ENCODE data around the gene MLPH.

The MLPH gene

DNA sequence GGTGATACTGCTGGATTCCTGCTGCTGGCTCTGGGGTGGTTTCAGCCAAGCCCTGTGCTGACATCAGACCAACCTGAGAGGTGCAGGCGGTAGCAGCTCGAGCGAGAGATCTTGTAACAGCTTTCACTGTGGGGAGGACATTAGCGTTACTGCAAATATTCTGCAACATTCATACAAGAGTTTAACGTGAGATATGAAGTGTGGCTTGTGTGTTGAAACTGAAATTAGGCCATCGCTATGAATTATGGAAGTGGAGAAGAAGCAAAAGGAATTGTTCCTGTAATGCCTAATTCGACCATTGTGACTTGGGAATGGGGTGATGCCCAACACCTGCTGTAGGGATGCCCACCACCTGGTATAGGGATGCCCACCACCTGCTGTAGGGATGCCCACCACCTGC, 6.5 kb upstream of the MLPH start:
- TF ChIP-seq FOXM1 (IDR thresholded peaks at IDR 0.05; ENCODE audit: borderline replicate concordance, low read depth) = no peak
- no peak for TF ChIP-seq EP300 (IDR thresholded peaks at IDR 0.05; ENCODE audit: borderline replicate concordance)
- TF ChIP-seq YY1 (IDR thresholded peaks at IDR 0.05; ENCODE audit: low read depth) = no peak
- no peak for TF ChIP-seq ZBTB7A (IDR thresholded peaks at IDR 0.05; ENCODE audit: low read depth)
- no peak for TF ChIP-seq MAX (IDR thresholded peaks at IDR 0.05)
- TF ChIP-seq EGR1 (IDR thresholded peaks at IDR 0.05) = no peak
- no peak for TF ChIP-seq RAD21 (IDR thresholded peaks at IDR 0.05; ENCODE audit: low read depth)
- TF ChIP-seq TCF12 (IDR thresholded peaks at IDR 0.05; ENCODE audit: low read depth) = no peak
- no peak for TF ChIP-seq CREB1 (IDR thresholded peaks at IDR 0.05; ENCODE audit: low read depth)
- TF ChIP-seq, protein P1, sequence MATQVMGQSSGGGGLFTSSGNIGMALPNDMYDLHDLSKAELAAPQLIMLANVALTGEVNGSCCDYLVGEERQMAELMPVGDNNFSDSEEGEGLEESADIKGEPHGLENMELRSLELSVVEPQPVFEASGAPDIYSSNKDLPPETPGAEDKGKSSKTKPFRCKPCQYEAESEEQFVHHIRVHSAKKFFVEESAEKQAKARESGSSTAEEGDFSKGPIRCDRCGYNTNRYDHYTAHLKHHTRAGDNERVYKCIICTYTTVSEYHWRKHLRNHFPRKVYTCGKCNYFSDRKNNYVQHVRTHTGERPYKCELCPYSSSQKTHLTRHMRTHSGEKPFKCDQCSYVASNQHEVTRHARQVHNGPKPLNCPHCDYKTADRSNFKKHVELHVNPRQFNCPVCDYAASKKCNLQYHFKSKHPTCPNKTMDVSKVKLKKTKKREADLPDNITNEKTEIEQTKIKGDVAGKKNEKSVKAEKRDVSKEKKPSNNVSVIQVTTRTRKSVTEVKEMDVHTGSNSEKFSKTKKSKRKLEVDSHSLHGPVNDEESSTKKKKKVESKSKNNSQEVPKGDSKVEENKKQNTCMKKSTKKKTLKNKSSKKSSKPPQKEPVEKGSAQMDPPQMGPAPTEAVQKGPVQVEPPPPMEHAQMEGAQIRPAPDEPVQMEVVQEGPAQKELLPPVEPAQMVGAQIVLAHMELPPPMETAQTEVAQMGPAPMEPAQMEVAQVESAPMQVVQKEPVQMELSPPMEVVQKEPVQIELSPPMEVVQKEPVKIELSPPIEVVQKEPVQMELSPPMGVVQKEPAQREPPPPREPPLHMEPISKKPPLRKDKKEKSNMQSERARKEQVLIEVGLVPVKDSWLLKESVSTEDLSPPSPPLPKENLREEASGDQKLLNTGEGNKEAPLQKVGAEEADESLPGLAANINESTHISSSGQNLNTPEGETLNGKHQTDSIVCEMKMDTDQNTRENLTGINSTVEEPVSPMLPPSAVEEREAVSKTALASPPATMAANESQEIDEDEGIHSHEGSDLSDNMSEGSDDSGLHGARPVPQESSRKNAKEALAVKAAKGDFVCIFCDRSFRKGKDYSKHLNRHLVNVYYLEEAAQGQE (IDR thresholded peaks at IDR 0.05; ENCODE audit: low read depth) = no peak
- no peak for TF ChIP-seq CEBPB (IDR thresholded peaks at IDR 0.05)
- TF ChIP-seq NFIC (IDR thresholded peaks at IDR 0.05) = no peak
- TF ChIP-seq, protein P2, sequence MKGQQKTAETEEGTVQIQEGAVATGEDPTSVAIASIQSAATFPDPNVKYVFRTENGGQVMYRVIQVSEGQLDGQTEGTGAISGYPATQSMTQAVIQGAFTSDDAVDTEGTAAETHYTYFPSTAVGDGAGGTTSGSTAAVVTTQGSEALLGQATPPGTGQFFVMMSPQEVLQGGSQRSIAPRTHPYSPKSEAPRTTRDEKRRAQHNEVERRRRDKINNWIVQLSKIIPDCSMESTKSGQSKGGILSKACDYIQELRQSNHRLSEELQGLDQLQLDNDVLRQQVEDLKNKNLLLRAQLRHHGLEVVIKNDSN (IDR thresholded peaks at IDR 0.05) = no peak
- TF ChIP-seq TAF1 (IDR thresholded peaks at IDR 0.05; ENCODE audit: low read depth) = no peak
- no peak for TF ChIP-seq TEAD4 (IDR thresholded peaks at IDR 0.05)

GRCh38 chr2:237480988-237481525, 6.0 kb upstream of the MLPH start:
- TF ChIP-seq TCF12 (IDR thresholded peaks at IDR 0.05; ENCODE audit: low read depth) (no peak), ZBTB7A (IDR thresholded peaks at IDR 0.05; ENCODE audit: low read depth) (no peak), NFIC (IDR thresholded peaks at IDR 0.05) (no peak), FOXM1 (IDR thresholded peaks at IDR 0.05; ENCODE audit: borderline replicate concordance, low read depth) (no peak), TAF1 (IDR thresholded peaks at IDR 0.05; ENCODE audit: low read depth) (no peak), CEBPB (IDR thresholded peaks at IDR 0.05) (no peak)

DNA sequence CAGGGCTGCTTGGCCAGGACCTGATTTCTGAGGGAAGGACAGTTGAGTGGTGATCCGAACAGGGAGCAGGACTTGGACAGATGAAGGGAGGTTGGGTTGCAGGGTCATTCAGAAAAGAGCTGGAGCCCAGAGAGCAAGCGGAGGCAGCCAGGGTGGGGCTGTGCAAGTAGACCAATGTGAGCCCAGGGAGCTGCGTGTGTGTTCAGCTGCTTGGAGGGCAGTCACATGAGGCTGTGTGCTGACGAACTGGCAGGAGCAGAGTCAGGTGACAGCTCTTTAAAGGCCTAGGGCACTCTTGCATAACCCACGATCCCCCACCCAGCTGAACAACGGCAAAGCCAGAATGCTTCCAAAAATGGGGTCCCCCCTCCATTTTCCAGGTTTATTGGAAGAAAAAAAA, 4.6 kb upstream of the MLPH start:
- TF ChIP-seq TEAD4 (IDR thresholded peaks at IDR 0.05) = no peak
- TF ChIP-seq, protein P2 (IDR thresholded peaks at IDR 0.05) = peak; percentile 85
- TF ChIP-seq, protein P1 (IDR thresholded peaks at IDR 0.05; ENCODE audit: low read depth) = no peak

- no peak for TF ChIP-seq MAX (IDR thresholded peaks at IDR 0.05)
- no peak for TF ChIP-seq EP300 (IDR thresholded peaks at IDR 0.05; ENCODE audit: borderline replicate concordance)
- TF ChIP-seq TCF12 (IDR thresholded peaks at IDR 0.05; ENCODE audit: low read depth) = no peak
- TF ChIP-seq, protein P2 (IDR thresholded peaks at IDR 0.05) = no peak
- TF ChIP-seq RAD21 (IDR thresholded peaks at IDR 0.05; ENCODE audit: low read depth) = no peak
- TF ChIP-seq CEBPB (IDR thresholded peaks at IDR 0.05) = no peak
- TF ChIP-seq, protein P1 (IDR thresholded peaks at IDR 0.05; ENCODE audit: low read depth) = no peak
Observed at GRCh38 chr2:237483018-237483731, 3.9 kb upstream of the MLPH start.
